Measurements from ENCODE around the gene RAPGEF3.

The RAPGEF3 gene

GRCh38 chr12:47730341-47730744, 28.3 kb downstream of the RAPGEF3 start:
- TF ChIP-seq MAX (IDR thresholded peaks at IDR 0.05; ENCODE audit: low read depth, low read length) = no peak
- TF ChIP-seq MYC (IDR thresholded peaks at IDR 0.05; ENCODE audit: low read depth, low read length) = no peak
- TF ChIP-seq CTCF (IDR thresholded peaks at IDR 0.05; ENCODE audit: low read depth, low read length) = no peak
- no peak for TF ChIP-seq POLR2A (IDR thresholded peaks at IDR 0.05; ENCODE audit: extremely low read depth, insufficient read length)
- no peak overlapping the region for H3K4me3 ChIP-seq (ENCODE audit: low read depth, low read length)
- DNase-seq (ENCODE audit: low read depth) = no peak

DNA sequence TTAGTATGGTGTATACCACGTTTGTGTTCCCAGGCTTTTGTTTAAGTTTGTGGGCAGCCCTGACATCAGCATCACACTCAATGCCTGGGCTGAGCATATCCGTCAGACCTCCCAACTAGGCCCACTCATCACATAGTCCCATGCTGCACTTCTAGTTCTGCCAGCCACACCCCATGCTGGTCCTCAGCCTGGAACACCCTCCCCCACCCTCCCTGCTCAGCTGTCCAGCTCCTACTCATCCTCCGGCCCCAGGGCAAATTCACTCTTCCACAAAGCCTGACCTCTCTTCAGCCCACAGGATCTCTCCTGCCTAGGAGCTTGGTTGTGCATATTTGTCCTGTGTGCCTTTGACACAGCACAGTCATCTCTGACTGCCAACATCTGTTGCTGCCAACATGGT, 29.4 kb downstream of the RAPGEF3 start:
- no peak for DNase-seq (ENCODE audit: low read depth)
- no peak overlapping the region for H3K4me3 ChIP-seq (ENCODE audit: low read depth, low read length)
- TF ChIP-seq CTCF (IDR thresholded peaks at IDR 0.05; ENCODE audit: low read depth, low read length) (no peak), MAX (IDR thresholded peaks at IDR 0.05; ENCODE audit: low read depth, low read length) (no peak), POLR2A (IDR thresholded peaks at IDR 0.05; ENCODE audit: extremely low read depth, insufficient read length) (no peak), MYC (IDR thresholded peaks at IDR 0.05; ENCODE audit: low read depth, low read length) (no peak)

DNA sequence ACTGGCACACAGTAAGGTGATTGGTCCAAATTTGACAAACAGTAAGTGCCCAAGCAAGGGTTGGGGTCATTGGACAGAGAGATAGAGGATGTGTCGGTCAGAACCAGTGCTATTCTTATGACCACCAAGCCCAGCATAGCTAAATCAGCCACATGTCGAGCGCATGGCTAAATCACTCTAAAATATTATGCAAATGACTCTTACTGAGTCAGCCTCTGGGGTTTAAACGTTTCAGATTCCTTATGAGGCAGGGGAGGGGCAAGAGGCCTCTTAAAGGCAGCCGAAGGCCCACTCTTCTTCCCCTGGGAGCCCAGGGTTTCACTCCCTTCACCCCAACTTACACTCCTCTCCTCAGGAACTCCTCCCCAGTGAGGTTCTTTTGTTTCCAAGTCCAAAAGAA, 32.8 kb downstream of the RAPGEF3 start:
- DNase-seq (ENCODE audit: low read depth) = peak; percentile 74
- H3K4me3 ChIP-seq (ENCODE audit: low read depth, low read length) = no peak overlapping the region
- TF ChIP-seq MYC (IDR thresholded peaks at IDR 0.05; ENCODE audit: low read depth, low read length) (peak; percentile 93), POLR2A (IDR thresholded peaks at IDR 0.05; ENCODE audit: extremely low read depth, insufficient read length) (no peak), CTCF (IDR thresholded peaks at IDR 0.05; ENCODE audit: low read depth, low read length) (no peak), MAX (IDR thresholded peaks at IDR 0.05; ENCODE audit: low read depth, low read length) (peak; percentile 91)

DNA sequence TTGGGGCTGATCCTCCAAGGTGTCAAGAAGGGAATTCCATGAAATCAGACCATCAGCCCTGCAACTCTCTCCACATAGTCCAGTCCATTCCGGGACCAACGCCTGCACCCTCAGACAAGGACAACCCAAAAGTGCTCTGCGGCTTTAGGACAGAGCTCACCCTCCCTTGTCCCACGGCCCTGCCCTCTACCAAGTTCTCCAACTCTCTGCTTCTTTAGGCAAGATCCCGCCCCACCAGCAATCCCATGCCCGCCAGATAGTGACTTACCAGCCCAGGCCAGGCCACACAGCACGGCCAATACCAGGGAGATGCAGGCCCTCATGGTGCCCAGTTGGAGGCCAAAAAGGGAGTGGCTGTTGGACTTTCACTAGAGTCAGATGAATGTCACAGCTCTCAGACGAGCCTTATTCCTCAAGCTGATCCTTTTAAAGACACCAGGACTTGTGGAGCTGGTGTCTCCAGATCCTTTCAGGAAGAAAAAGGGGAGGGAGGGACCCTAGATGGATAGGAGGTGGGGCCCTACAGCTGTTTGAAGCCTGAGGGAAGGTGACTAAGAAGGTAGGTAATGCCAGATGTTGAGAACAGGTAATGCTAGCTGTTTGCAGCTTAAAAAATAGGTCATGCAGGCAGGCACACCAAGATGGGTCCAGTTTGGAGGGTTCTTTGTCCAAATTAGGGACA, 33.4 kb downstream of the RAPGEF3 start, which contains the start of gene ENDOU:
Gene ENDOU, minus strand, starts transcription at position 400 of the 682 bp plus-strand sequence. Its CDS starts 77 bp downstream, at position 323.
- TF ChIP-seq MAX (IDR thresholded peaks at IDR 0.05; ENCODE audit: low read depth, low read length) (no peak), CTCF (IDR thresholded peaks at IDR 0.05; ENCODE audit: low read depth, low read length) (no peak), POLR2A (IDR thresholded peaks at IDR 0.05; ENCODE audit: extremely low read depth, insufficient read length) (no peak), MYC (IDR thresholded peaks at IDR 0.05; ENCODE audit: low read depth, low read length) (no peak)
- no peak for DNase-seq (ENCODE audit: low read depth)

GRCh38 chr12:47722941-47723631, 35.6 kb downstream of the RAPGEF3 start:
- DNase-seq (ENCODE audit: low read depth) = no peak
- TF ChIP-seq MYC (IDR thresholded peaks at IDR 0.05; ENCODE audit: low read depth, low read length) (no peak), MAX (IDR thresholded peaks at IDR 0.05; ENCODE audit: low read depth, low read length) (no peak), POLR2A (IDR thresholded peaks at IDR 0.05; ENCODE audit: extremely low read depth, insufficient read length) (no peak), CTCF (IDR thresholded peaks at IDR 0.05; ENCODE audit: low read depth, low read length) (no peak)
- H3K4me3 ChIP-seq (ENCODE audit: low read depth, low read length) = no peak overlapping the region

More for the DNA sequence above, 33.4 kb downstream of the RAPGEF3 start, which contains the start of gene ENDOU:
- H3K4me3 ChIP-seq (ENCODE audit: low read depth, low read length) = no peak within 1 kb of the TSS
